HL-60 (cell line): ENCODE data around the gene TMEM117.

Source experiments
- DNase-seq, 2 experiments: peaks; one replicate each; pipeline ENCODE4 v3.0.0-alpha.2; 2010 to 2020; ENCODE audit warnings: low read depth in 1 of 2, low spot score in 1 of 2
- H3K27ac ChIP-seq: fragments of 250-450 bp; sonication (Bioruptor Pico); replicated peaks from 2 replicates; pipeline ENCODE4 v1.5.1; 2020; ENCODE audit warnings: mild to moderate bottlenecking, moderate library complexity
- H3K27me3 ChIP-seq: fragments of 250-450 bp; sonication (Bioruptor Pico); 2 replicates; pipeline ENCODE4 v1.5.1; 2021; ENCODE audit warnings: mild to moderate bottlenecking, moderate library complexity; ENCODE audit not compliant: insufficient read depth, poor library complexity, severe bottlenecking
- H3K4me3 ChIP-seq: replicated peaks from 2 replicates; pipeline ENCODE4 v1.5.1; 2011; ENCODE audit warnings: mild to moderate bottlenecking, control low read depth, low read length; ENCODE audit not compliant: insufficient read depth
- GABPA ChIP-seq: IDR thresholded peaks from 2 replicates; pipeline ENCODE4 v1.6.1; 2012; ENCODE audit warnings: low read depth
- POLR2AphosphoS5 ChIP-seq: IDR thresholded peaks from 2 replicates; pipeline ENCODE4 v1.6.1; 2012; ENCODE audit warnings: low read depth
- SPI1 ChIP-seq: IDR thresholded peaks from 2 replicates; pipeline ENCODE4 v1.6.1; 2012; ENCODE audit warnings: low read depth, mild to moderate bottlenecking, borderline replicate concordance
- TF ChIP-seq, protein P1 (sequence below): IDR thresholded peaks from one replicate; pipeline ENCODE4 v1.5.1; 2011; ENCODE audit warnings: low read length, control low read depth, inconsistent platforms; ENCODE audit not compliant: insufficient read depth
- TF ChIP-seq, protein P2 (sequence below): IDR thresholded peaks from 2 replicates; pipeline ENCODE4 v1.6.1; 2012; ENCODE audit warnings: low read depth; ENCODE audit not compliant: insufficient replicate concordance

Gene TMEM117

GRCh38 chr12:44100264-44100663, 264.4 kb downstream of the TMEM117 start:
- Histone ChIP-seq H3K4me3 (no peak overlapping the region), H3K27me3 (no peaks in the 10 kb centered on the region), H3K27ac (no peak overlapping the region)
- DNase-seq: no peak
- TF ChIP-seq, protein P1, sequence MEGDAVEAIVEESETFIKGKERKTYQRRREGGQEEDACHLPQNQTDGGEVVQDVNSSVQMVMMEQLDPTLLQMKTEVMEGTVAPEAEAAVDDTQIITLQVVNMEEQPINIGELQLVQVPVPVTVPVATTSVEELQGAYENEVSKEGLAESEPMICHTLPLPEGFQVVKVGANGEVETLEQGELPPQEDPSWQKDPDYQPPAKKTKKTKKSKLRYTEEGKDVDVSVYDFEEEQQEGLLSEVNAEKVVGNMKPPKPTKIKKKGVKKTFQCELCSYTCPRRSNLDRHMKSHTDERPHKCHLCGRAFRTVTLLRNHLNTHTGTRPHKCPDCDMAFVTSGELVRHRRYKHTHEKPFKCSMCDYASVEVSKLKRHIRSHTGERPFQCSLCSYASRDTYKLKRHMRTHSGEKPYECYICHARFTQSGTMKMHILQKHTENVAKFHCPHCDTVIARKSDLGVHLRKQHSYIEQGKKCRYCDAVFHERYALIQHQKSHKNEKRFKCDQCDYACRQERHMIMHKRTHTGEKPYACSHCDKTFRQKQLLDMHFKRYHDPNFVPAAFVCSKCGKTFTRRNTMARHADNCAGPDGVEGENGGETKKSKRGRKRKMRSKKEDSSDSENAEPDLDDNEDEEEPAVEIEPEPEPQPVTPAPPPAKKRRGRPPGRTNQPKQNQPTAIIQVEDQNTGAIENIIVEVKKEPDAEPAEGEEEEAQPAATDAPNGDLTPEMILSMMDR: no peak
- no peak for TF ChIP-seq POLR2AphosphoS5
- no peak for TF ChIP-seq SPI1
- TF ChIP-seq, protein P2, sequence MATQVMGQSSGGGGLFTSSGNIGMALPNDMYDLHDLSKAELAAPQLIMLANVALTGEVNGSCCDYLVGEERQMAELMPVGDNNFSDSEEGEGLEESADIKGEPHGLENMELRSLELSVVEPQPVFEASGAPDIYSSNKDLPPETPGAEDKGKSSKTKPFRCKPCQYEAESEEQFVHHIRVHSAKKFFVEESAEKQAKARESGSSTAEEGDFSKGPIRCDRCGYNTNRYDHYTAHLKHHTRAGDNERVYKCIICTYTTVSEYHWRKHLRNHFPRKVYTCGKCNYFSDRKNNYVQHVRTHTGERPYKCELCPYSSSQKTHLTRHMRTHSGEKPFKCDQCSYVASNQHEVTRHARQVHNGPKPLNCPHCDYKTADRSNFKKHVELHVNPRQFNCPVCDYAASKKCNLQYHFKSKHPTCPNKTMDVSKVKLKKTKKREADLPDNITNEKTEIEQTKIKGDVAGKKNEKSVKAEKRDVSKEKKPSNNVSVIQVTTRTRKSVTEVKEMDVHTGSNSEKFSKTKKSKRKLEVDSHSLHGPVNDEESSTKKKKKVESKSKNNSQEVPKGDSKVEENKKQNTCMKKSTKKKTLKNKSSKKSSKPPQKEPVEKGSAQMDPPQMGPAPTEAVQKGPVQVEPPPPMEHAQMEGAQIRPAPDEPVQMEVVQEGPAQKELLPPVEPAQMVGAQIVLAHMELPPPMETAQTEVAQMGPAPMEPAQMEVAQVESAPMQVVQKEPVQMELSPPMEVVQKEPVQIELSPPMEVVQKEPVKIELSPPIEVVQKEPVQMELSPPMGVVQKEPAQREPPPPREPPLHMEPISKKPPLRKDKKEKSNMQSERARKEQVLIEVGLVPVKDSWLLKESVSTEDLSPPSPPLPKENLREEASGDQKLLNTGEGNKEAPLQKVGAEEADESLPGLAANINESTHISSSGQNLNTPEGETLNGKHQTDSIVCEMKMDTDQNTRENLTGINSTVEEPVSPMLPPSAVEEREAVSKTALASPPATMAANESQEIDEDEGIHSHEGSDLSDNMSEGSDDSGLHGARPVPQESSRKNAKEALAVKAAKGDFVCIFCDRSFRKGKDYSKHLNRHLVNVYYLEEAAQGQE: no peak
- TF ChIP-seq GABPA: no peak

DNA sequence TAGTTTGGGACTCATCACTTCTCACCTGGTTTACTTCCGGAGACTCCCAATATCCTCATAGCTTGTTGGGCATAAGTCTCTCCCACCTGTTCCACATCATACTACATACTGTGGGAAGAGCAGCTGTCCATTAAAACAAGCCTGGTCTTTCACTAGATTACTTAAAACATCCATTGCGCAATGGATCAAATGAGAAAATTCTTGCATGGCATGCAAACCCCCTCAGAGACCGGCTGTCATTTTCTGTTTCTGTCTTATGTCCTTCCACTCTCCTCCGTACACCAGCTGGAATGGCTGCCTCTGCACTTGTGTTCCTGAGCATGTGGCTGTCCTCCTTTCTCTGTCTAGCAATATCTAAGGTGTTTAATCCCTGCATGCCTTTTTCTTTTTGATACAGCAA, 265.6 kb downstream of the TMEM117 start:
- H3K4me3 ChIP-seq: no peak overlapping the region
- no peaks in the 10 kb centered on the region for H3K27me3 ChIP-seq
- no peak for TF ChIP-seq POLR2AphosphoS5
- no peak for TF ChIP-seq SPI1
- no peak for TF ChIP-seq GABPA
- TF ChIP-seq, protein P2: no peak
- TF ChIP-seq, protein P1: no peak
- DNase-seq: no peak
- H3K27ac ChIP-seq: no peak overlapping the region

GRCh38 chr12:44114906-44115305, 279.0 kb downstream of the TMEM117 start:
- TF ChIP-seq GABPA (no peak), POLR2AphosphoS5 (no peak), SPI1 (no peak)
- TF ChIP-seq, protein P1: no peak
- TF ChIP-seq, protein P2: no peak
- DNase-seq: no peak
- no peaks in the 10 kb centered on the region for H3K27me3 ChIP-seq

More at GRCh38 chr12:44114906-44115305, 279.0 kb downstream of the TMEM117 start:
- no peak overlapping the region for H3K27ac ChIP-seq
- no peak overlapping the region for H3K4me3 ChIP-seq
